ENCODE results near the gene COMTD1. TPM values are rescaled to one million over a fixed set of nuclear protein-coding genes. Genes with fewer than 3 reads are reported as not detected.

Gene COMTD1
- total and polyA plus RNA-seq, 2 donors (not counting 1 experiment from before 2014, with no cell fraction given), result 14.5 to 23.8 TPM

DNA sequence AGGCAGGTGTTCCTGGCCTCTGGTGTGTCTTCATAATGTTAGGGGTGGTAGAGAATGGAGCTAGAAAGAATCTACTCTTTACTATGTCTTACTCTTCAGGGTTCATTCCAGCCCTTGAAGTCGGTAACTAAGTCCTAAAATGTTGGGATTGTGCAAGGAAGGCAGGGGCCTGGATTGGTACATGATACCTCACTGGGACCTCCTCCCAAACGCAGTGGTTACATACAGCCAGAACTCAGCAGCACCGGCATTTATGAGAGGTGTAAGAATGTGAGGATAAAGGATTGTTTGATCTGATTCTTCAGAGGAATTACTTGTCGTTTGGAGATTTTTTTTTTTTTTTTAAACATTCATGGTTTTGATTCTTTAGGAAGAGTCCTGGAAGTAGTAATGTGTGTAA lies 6.9 kb downstream of the COMTD1 start:
- no peak overlapping the region for H2AFZ ChIP-seq (ENCODE audit: insufficient read depth, low read depth, low read length, poor library complexity, severe bottlenecking)
- peak overlapping the region; percentile 4 to 37 for H3K27ac ChIP-seq (ENCODE audit: low read length in 2 of 2)
- no peak overlapping the region for H3K27ac Mint-ChIP-seq
- no CpG with 5 or more reads among the region's 4 CpGs for WGBS (ENCODE audit: insufficient coverage)
- intact Hi-C loops (cut with micrococcal nuclease), result no loop called here
- no peak overlapping the region for H3K9ac ChIP-seq (ENCODE audit: low read length)
- no peak for TF ChIP-seq EZH2 (IDR thresholded peaks at IDR 0.05; ENCODE audit: borderline replicate concordance, insufficient read depth, low read depth, low read length, poor library complexity, severe bottlenecking)
- H3K4me3 ChIP-seq (ENCODE audit: control extremely low read depth in 1 of 5, extremely low read depth in 1 of 5, insufficient read depth in 1 of 5, low read depth in 2 of 5, low read length in 4 of 5), result no peak overlapping the region
- peaks cover 26% of the 10 kb centered on the region for H4K20me1 ChIP-seq (ENCODE audit: control insufficient read depth, insufficient read depth, low read length, poor library complexity, severe bottlenecking)
- POLR2A ChIA-PET, result no interaction called here
- no peaks in the 10 kb centered on the region for H3K27me3 ChIP-seq (replicated peaks in 1 of 4; ENCODE audit: control extremely low read depth in 1 of 4, control insufficient read depth in 3 of 4, insufficient read depth in 4 of 4, low read length in 3 of 4)
- H3K9me3 Mint-ChIP-seq (ENCODE audit: insufficient read depth), result no peaks in the 10 kb centered on the region
- no peaks in the 10 kb centered on the region for H3K9me3 ChIP-seq (ENCODE audit: control extremely low read depth in 1 of 3, control insufficient read depth in 2 of 3, insufficient read depth in 1 of 3, low read length in 2 of 3)
- CTCF ChIA-PET, result interaction anchor here (1.1 to 2.0 kb wide), 4 partner anchors 18 to 42 kb away, joined by 3 to 13 read pairs (median 8); partner anchors contain the start of gene VDAC2
- no peak overlapping the region for H3K4me3 Mint-ChIP-seq
- no peak overlapping the region for H3K4me2 ChIP-seq (replicated peaks; ENCODE audit: low read depth, low read length, poor library complexity, severe bottlenecking)
- ATAC-seq (ENCODE audit: low read depth) (no peak), DNase-seq (no peak)
- H3K27me3 Mint-ChIP-seq, result no peaks in the 10 kb centered on the region
- H3K4me1 Mint-ChIP-seq, result peaks cover 45% of the 10 kb centered on the region
- H3K79me2 ChIP-seq (ENCODE audit: control insufficient read depth, insufficient read depth, low read length), result peaks cover 35% of the 10 kb centered on the region
- H3K4me1 ChIP-seq (ENCODE audit: control insufficient read depth in 2 of 2, insufficient read depth in 2 of 2, low read length in 2 of 2), result peaks cover 4 to 17% of the 10 kb centered on the region in 2 donors
- peaks cover 0 to 64% of the 10 kb centered on the region in 2 experiments for H3K36me3 ChIP-seq (replicated peaks in 1 of 2; ENCODE audit: control extremely low read depth in 1 of 2, control insufficient read depth in 1 of 2, extremely low read depth in 1 of 2, insufficient read depth in 2 of 2, low read length in 1 of 2)

DNA sequence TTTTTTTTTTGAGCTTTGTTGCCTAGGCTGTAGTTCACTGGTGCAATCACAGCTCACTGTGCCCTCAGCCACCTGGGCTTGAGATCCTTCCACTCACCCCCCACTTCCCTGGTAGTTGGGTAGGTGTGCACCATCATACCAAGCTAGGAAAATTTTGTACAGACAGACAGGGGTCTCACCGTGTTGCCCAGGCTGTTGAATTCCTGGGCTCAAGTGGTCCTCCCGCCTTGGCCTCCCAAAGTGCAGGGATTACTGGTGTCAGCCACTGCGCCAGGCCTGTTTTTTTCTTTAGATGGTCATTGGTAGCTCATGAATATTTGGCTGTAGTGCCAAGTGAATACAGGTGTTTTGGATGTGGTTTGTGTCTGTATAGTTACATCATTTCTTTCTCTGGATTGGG lies 7.5 kb downstream of the COMTD1 start:
- no peak overlapping the region for H3K4me3 Mint-ChIP-seq
- Histone ChIP-seq H3K79me2 (ENCODE audit: control insufficient read depth, insufficient read depth, low read length) (peaks cover 40% of the 10 kb centered on the region), H3K27me3 (replicated peaks in 1 of 4; ENCODE audit: control extremely low read depth in 1 of 4, control insufficient read depth in 3 of 4, insufficient read depth in 4 of 4, low read length in 3 of 4) (no peaks in the 10 kb centered on the region), H2AFZ (ENCODE audit: insufficient read depth, low read depth, low read length, poor library complexity, severe bottlenecking) (no peak overlapping the region), H3K9ac (ENCODE audit: low read length) (no peak overlapping the region), H3K4me1 (ENCODE audit: control insufficient read depth in 2 of 2, insufficient read depth in 2 of 2, low read length in 2 of 2) (peaks cover 0 to 11% of the 10 kb centered on the region in 2 donors), H3K4me2 (replicated peaks; ENCODE audit: low read depth, low read length, poor library complexity, severe bottlenecking) (no peak overlapping the region), H3K4me3 (ENCODE audit: control extremely low read depth in 1 of 5, extremely low read depth in 1 of 5, insufficient read depth in 1 of 5, low read depth in 2 of 5, low read length in 4 of 5) (no peak overlapping the region), H3K27ac (ENCODE audit: low read length in 2 of 2) (peak overlapping the region in 1 of 2 donors; percentile 37), H3K36me3 (replicated peaks in 1 of 2; ENCODE audit: control extremely low read depth in 1 of 2, control insufficient read depth in 1 of 2, extremely low read depth in 1 of 2, insufficient read depth in 2 of 2, low read length in 1 of 2) (peaks cover 0 to 70% of the 10 kb centered on the region in 2 experiments), H4K20me1 (ENCODE audit: control insufficient read depth, insufficient read depth, low read length, poor library complexity, severe bottlenecking) (peaks cover 28% of the 10 kb centered on the region), H3K9me3 (ENCODE audit: control extremely low read depth in 1 of 3, control insufficient read depth in 2 of 3, insufficient read depth in 1 of 3, low read length in 2 of 3) (no peaks in the 10 kb centered on the region)
- CTCF ChIA-PET, result interaction anchor here (2.0 kb wide), 2 partner anchors 18 to 41 kb away, joined by 10 to 13 read pairs; partner anchors contain the start of gene VDAC2
- POLR2A ChIA-PET, result interaction anchor here (0.7 kb wide), 1 partner anchor 13 kb away, joined by 7 read pairs; no protein-coding TSS in a partner anchor
- intact Hi-C loops (cut with micrococcal nuclease), result no loop called here
- DNase-seq, result no peak
- no peak for TF ChIP-seq EZH2 (IDR thresholded peaks at IDR 0.05; ENCODE audit: borderline replicate concordance, insufficient read depth, low read depth, low read length, poor library complexity, severe bottlenecking)
- TF ChIP-seq, protein P1, sequence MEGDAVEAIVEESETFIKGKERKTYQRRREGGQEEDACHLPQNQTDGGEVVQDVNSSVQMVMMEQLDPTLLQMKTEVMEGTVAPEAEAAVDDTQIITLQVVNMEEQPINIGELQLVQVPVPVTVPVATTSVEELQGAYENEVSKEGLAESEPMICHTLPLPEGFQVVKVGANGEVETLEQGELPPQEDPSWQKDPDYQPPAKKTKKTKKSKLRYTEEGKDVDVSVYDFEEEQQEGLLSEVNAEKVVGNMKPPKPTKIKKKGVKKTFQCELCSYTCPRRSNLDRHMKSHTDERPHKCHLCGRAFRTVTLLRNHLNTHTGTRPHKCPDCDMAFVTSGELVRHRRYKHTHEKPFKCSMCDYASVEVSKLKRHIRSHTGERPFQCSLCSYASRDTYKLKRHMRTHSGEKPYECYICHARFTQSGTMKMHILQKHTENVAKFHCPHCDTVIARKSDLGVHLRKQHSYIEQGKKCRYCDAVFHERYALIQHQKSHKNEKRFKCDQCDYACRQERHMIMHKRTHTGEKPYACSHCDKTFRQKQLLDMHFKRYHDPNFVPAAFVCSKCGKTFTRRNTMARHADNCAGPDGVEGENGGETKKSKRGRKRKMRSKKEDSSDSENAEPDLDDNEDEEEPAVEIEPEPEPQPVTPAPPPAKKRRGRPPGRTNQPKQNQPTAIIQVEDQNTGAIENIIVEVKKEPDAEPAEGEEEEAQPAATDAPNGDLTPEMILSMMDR (IDR thresholded peaks at IDR 0.05), result no peak
- H3K4me1 Mint-ChIP-seq, result peaks cover 43% of the 10 kb centered on the region
- H3K27me3 Mint-ChIP-seq, result no peaks in the 10 kb centered on the region
- H3K9me3 Mint-ChIP-seq (ENCODE audit: insufficient read depth), result no peaks in the 10 kb centered on the region
- WGBS (ENCODE audit: insufficient coverage), result 92% methylated on average over 3 of the region's 3 CpGs
- ATAC-seq (ENCODE audit: low read depth), result no peak
- peak overlapping the region; percentile 15 for H3K27ac Mint-ChIP-seq

All from B cell (primary cell).